Left lung (tissue), 10 donors: Measurements from ENCODE around the gene AMDHD2. TPM values are rescaled to one million over a fixed set of nuclear protein-coding genes. Genes with fewer than 3 reads are reported as not detected.

Experiments
- ATAC-seq: fragments of 200-7000 bp; cut with Tn5 transposase; one replicate; pipeline ENCODE4 v1.9.1; 2020; ENCODE audit warnings: moderate library complexity
- DNase-seq, 4 donors: peaks; one replicate each; pipeline ENCODE4 v3.0.0-alpha.2; 2013 to 2020
- H3K27ac ChIP-seq, 2 donors: fragments of 200-600 bp; sonication (generic) in 1 of 2; one replicate each; pipeline versions ENCODE4 v1.5.0 to v1.8.0; 2020 to 2021
- H3K27me3 ChIP-seq, 2 donors: fragments of 200-600 bp; sonication (generic) in 1 of 2; one replicate each; pipeline versions ENCODE4 v1.5.0 to v1.8.0; 2020 to 2021
- H3K36me3 ChIP-seq, 2 donors: fragments of 200-600 bp; sonication (generic) in 1 of 2; one replicate each; pipeline versions ENCODE4 v1.5.0 to v1.8.0; 2020 to 2021
- H3K4me1 ChIP-seq, 2 donors: fragments of 200-600 bp; one replicate each; pipeline ENCODE4 v1.8.0; 2021
- H3K4me3 ChIP-seq, 2 donors: fragments of 200-600 bp; sonication (generic) in 1 of 2; one replicate each; pipeline versions ENCODE4 v1.5.0 to v1.8.0; 2020 to 2021; ENCODE audit warnings: mild to moderate bottlenecking in 1 of 2
- H3K9me3 ChIP-seq, 2 donors: fragments of 200-600 bp; sonication (generic) in 1 of 2; one replicate each; pipeline versions ENCODE4 v1.5.0 to v1.8.0; 2020 to 2021
- CTCF ChIP-seq, 2 donors: fragments of 200-600 bp; sonication (generic) in 1 of 2; IDR thresholded peaks; one replicate each; pipeline versions ENCODE4 v1.5.0 to v1.8.0; 2021; ENCODE audit warnings: antibody characterized with exemption in 2 of 2
- intact Hi-C, 2 donors: fragments of 100-400 bp; cut with DNase I; formaldehyde crosslinking; loops; one replicate each; pipeline versions ENCODE4 v1.11.2 to v1.14.2; 2022
- polyA plus RNA-seq, 6 donors: library from polyadenylated mRNA; unstranded; fragments of 120-200 nt; gene quantifications; one replicate each; pipeline ENCODE4 v1.2.1, GENCODE V29; 2013; ENCODE audit not compliant: insufficient read length in 6 of 6
- total RNA-seq, 2 donors: library from RNA; stranded (reverse); fragmentation: NEBNext Ultra II Directional; extraction: Animal tissue kit (Norgen Biotek cat#: 25700); gene quantifications; one replicate each; pipeline ENCODE4 v1.2.1, GENCODE V29; 2021
- donor health status: DM: no; HTN: yes; CAD: no.
- donor health status: DM: no; HTN: no; CAD: no.

AMDHD2 gene
- total and polyA plus RNA-seq, 8 donors, result 13.4 to 62.4 (median 17.4) TPM

- intact Hi-C loops, result no loop called here
- Histone ChIP-seq H3K9me3 (no peaks in the 10 kb centered on the region), H3K4me1 (peaks cover 27 to 81% of the 10 kb centered on the region in 2 donors), H3K36me3 (no peaks in the 10 kb centered on the region), H3K4me3 (peak overlapping the region in 1 of 2 donors; percentile 1), H3K27me3 (peaks cover 0 to 75% of the 10 kb centered on the region in 2 donors), H3K27ac (no peak overlapping the region)
- no peak for DNase-seq
- TF ChIP-seq CTCF (IDR thresholded peaks at IDR 0.05), result no peak
- no peak for ATAC-seq
These were observed 48.3 kb upstream of the AMDHD2 start for GRCh38 chr16:2471653-2472487.

DNA sequence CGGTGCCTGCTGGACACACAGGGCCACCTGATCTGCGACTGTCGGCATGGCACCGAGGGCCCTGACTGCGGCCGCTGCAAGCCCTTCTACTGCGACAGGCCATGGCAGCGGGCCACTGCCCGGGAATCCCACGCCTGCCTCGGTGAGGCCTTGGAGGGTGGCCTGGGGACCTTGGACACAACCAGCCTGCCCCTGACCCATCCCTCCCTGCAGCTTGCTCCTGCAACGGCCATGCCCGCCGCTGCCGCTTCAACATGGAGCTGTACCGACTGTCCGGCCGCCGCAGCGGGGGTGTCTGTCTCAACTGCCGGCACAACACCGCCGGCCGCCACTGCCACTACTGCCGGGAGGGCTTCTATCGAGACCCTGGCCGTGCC lies 47.7 kb upstream of the AMDHD2 start:
- H3K4me1 ChIP-seq, result peaks cover 27 to 84% of the 10 kb centered on the region in 2 donors
- intact Hi-C loops, result no loop called here

GRCh38 chr16:2472885-2473445 lies 47.2 kb upstream of the AMDHD2 start:
- no peak overlapping the region for H3K27ac ChIP-seq
- TF ChIP-seq CTCF (IDR thresholded peaks at IDR 0.05), result no peak
- H3K9me3 ChIP-seq, result no peaks in the 10 kb centered on the region
- no peaks in the 10 kb centered on the region for H3K36me3 ChIP-seq
- H3K4me1 ChIP-seq, result peaks cover 30 to 84% of the 10 kb centered on the region in 2 donors
- H3K4me3 ChIP-seq, result peak overlapping the region in 1 of 2 donors; percentile 84
- H3K27me3 ChIP-seq, result peaks cover 0 to 64% of the 10 kb centered on the region in 2 donors
- no peak for DNase-seq
- no peak for ATAC-seq
- intact Hi-C loops, result no loop called here

More for the DNA sequence above, 47.7 kb upstream of the AMDHD2 start:
- no peaks in the 10 kb centered on the region for H3K9me3 ChIP-seq
- no peak for TF ChIP-seq CTCF (IDR thresholded peaks at IDR 0.05)
- no peak overlapping the region for H3K27ac ChIP-seq
- no peak for ATAC-seq
- no peaks in the 10 kb centered on the region for H3K36me3 ChIP-seq
- no peak for DNase-seq
- H3K27me3 ChIP-seq, result peaks cover 0 to 69% of the 10 kb centered on the region in 2 donors
- no peak overlapping the region for H3K4me3 ChIP-seq

- intact Hi-C loops, result no loop called here
- TF ChIP-seq CTCF (IDR thresholded peaks at IDR 0.05), result no peak
- Histone ChIP-seq H3K4me1 (peaks cover 35 to 80% of the 10 kb centered on the region in 2 donors), H3K27me3 (peaks cover 0 to 59% of the 10 kb centered on the region in 2 donors), H3K9me3 (no peaks in the 10 kb centered on the region), H3K27ac (no peak overlapping the region), H3K4me3 (peak overlapping the region; percentile 72 to 84), H3K36me3 (no peaks in the 10 kb centered on the region)
- DNase-seq (no peak), ATAC-seq (no peak)
These were observed 46.7 kb upstream of the AMDHD2 start for GRCh38 chr16:2473446-2473926.
